PC-9 (cell line): Measurements from ENCODE around the gene PPL. TPM values are rescaled to one million over a fixed set of nuclear protein-coding genes. Genes with fewer than 3 reads are reported as not detected.

Experiments used
- BruUV-seq: library from RNA; stranded (reverse); fragments of 400-500 nt; replicated peaks from 2 replicates; lab custom pipeline; 2021; lab: Mats Ljungman, UMichigan
- CTCF ChIA-PET: fragments of 300-600 bp; sonication (Branson Sonifier 250); formaldehyde crosslinking; loops from one replicate; lab custom pipeline; 2022; ENCODE audit warnings: antibody characterized with exemption; lab: Charles Lee
- POLR2A ChIA-PET: fragments of 300-600 bp; sonication (Branson Sonifier 250); formaldehyde crosslinking; loops from one replicate; lab custom pipeline; 2022; ENCODE audit warnings: antibody characterized with exemption; ENCODE audit not compliant: unreplicated experiment; lab: Charles Lee
- DNase-seq, 2 experiments: peaks; one replicate each; pipeline versions ENCODE4 v3.0.0 to v3.0.0-alpha.2; 2015 to 2022; ENCODE audit warnings: mixed read lengths in 1 of 2
- H2AFZ ChIP-seq: fragments of 200-600 bp; sonication (generic); 2 replicates; pipeline ENCODE4 v1.8.1; 2017; ENCODE audit warnings: antibody characterized with exemption
- H3F3A ChIP-seq: fragments of 200-600 bp; sonication (generic); 2 replicates; pipeline ENCODE4 v1.8.1; 2017; ENCODE audit warnings: antibody characterized with exemption, mild to moderate bottlenecking, low read depth; ENCODE audit not compliant: insufficient read depth
- H3K27ac ChIP-seq: fragments of 200-600 bp; sonication (generic); 2 replicates; pipeline ENCODE4 v1.6.1; 2016; ENCODE audit warnings: mixed run types
- H3K27me3 ChIP-seq: fragments of 200-600 bp; sonication (generic); 2 replicates; pipeline ENCODE4 v1.6.1; 2016; ENCODE audit warnings: low read depth, mixed run types; ENCODE audit not compliant: insufficient read depth
- H3K36me3 ChIP-seq: fragments of 200-600 bp; sonication (generic); 2 replicates; pipeline ENCODE4 v1.6.1; 2016; ENCODE audit warnings: low read depth, mixed run types
- H3K4me1 ChIP-seq: fragments of 200-600 bp; sonication (generic); replicated peaks from 2 replicates; pipeline ENCODE4 v1.6.1; 2016; ENCODE audit warnings: mixed run types; ENCODE audit not compliant: insufficient read depth
- H3K4me2 ChIP-seq: fragments of 200-600 bp; sonication (generic); 2 replicates; pipeline ENCODE4 v1.6.1; 2017; ENCODE audit warnings: mixed run types
- H3K4me3 ChIP-seq: fragments of 200-600 bp; sonication (generic); 2 replicates; pipeline ENCODE4 v1.6.1; 2016; ENCODE audit warnings: mixed run types
- H3K79me2 ChIP-seq: fragments of 200-600 bp; sonication (generic); 2 replicates; pipeline ENCODE4 v1.6.1; 2017; ENCODE audit warnings: low read depth, mixed run types
- H3K9me2 ChIP-seq: fragments of 200-600 bp; sonication (generic); 2 replicates; pipeline ENCODE4 v1.8.1; 2017; ENCODE audit warnings: mild to moderate bottlenecking; ENCODE audit not compliant: insufficient read depth
- H3K9me3 ChIP-seq: fragments of 200-600 bp; sonication (generic); 2 replicates; pipeline ENCODE4 v1.8.1; 2016; ENCODE audit warnings: low read depth; ENCODE audit not compliant: insufficient read depth
- H4K20me1 ChIP-seq: fragments of 200-600 bp; sonication (generic); 2 replicates; pipeline ENCODE4 v1.8.1; 2017; ENCODE audit not compliant: insufficient read depth
- EZH2 ChIP-seq: fragments of 200-600 bp; sonication (generic); IDR thresholded peaks from 2 replicates; pipeline ENCODE4 v1.8.0; 2017; ENCODE audit warnings: antibody characterized with exemption, low read depth
- intact Hi-C: fragments of 100-400 bp; cut with micrococcal nuclease; formaldehyde crosslinking; loops from one replicate; pipeline ENCODE4 v1.10.0; 2022; ENCODE audit not compliant: unreplicated experiment
- total RNA-seq: library from RNA; stranded (reverse); gene quantifications from 2 replicates; pipeline ENCODE4 v1.2.3, GENCODE V29; 2021
- TF ChIP-seq, protein P1 (sequence below): fragments of 200-600 bp; sonication (generic); conservative IDR thresholded peaks from 2 replicates; pipeline ENCODE4 v1.6.1; 2017; ENCODE audit warnings: mixed run types, antibody characterized with exemption, mild to moderate bottlenecking, moderate library complexity

Gene PPL
- total RNA-seq, 1 experiment from 2014 or later = 187 TPM

DNA sequence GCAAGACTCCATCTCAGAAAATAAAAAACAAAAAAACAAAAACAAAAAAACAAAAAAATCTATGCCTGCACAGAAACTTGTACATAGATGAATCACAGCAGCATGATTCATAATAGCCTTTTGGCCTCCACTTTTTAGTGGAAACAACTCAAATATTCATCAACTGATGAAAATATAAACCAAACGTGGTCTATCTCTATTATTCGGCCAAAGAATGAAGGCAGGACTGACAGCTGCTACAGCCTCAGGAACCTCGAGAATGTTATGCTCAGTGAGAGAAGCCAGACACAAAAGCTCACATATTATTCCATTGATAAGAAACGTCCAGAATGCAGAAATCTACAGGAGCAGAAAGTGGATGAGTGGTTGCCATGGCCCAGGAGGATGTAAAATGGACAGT is 19.8 kb downstream of the PPL start:
- H3K4me2 ChIP-seq = peak overlapping the region; percentile 75
- no peaks in the 10 kb centered on the region for H3K9me2 ChIP-seq
- no peaks in the 10 kb centered on the region for H3K9me3 ChIP-seq
- ChIA-PET CTCF (no interaction called here), POLR2A (no interaction called here)
- H4K20me1 ChIP-seq = no peaks in the 10 kb centered on the region
- no peaks in the 10 kb centered on the region; the same call in 1 of the 2 replicates for H3K36me3 ChIP-seq
- H3K4me1 ChIP-seq = peaks cover 76% of the 10 kb centered on the region
- peaks cover 55% of the 10 kb centered on the region for H3K79me2 ChIP-seq
- H3K27me3 ChIP-seq = no peaks in the 10 kb centered on the region
- intact Hi-C loops = loop anchor here (5.0 kb wide), 1 partner anchor 40 kb away; the partner anchor contains the start of gene SEC14L5
- BruUV-seq = no TSS peak
- H3F3A ChIP-seq = peaks cover 68% of the 10 kb centered on the region
- peak overlapping the region; percentile 89 for H3K27ac ChIP-seq
- TF ChIP-seq EZH2 = no peak
- TF ChIP-seq, protein P1, sequence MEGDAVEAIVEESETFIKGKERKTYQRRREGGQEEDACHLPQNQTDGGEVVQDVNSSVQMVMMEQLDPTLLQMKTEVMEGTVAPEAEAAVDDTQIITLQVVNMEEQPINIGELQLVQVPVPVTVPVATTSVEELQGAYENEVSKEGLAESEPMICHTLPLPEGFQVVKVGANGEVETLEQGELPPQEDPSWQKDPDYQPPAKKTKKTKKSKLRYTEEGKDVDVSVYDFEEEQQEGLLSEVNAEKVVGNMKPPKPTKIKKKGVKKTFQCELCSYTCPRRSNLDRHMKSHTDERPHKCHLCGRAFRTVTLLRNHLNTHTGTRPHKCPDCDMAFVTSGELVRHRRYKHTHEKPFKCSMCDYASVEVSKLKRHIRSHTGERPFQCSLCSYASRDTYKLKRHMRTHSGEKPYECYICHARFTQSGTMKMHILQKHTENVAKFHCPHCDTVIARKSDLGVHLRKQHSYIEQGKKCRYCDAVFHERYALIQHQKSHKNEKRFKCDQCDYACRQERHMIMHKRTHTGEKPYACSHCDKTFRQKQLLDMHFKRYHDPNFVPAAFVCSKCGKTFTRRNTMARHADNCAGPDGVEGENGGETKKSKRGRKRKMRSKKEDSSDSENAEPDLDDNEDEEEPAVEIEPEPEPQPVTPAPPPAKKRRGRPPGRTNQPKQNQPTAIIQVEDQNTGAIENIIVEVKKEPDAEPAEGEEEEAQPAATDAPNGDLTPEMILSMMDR = no peak
- DNase-seq = peak in 1 of 2 experiments; percentile 52
- 0 out of 2 replicates have a peak overlapping the region, but pooled peaks have one; percentile 4 for H3K4me3 ChIP-seq
- no peak overlapping the region for H2AFZ ChIP-seq

DNA sequence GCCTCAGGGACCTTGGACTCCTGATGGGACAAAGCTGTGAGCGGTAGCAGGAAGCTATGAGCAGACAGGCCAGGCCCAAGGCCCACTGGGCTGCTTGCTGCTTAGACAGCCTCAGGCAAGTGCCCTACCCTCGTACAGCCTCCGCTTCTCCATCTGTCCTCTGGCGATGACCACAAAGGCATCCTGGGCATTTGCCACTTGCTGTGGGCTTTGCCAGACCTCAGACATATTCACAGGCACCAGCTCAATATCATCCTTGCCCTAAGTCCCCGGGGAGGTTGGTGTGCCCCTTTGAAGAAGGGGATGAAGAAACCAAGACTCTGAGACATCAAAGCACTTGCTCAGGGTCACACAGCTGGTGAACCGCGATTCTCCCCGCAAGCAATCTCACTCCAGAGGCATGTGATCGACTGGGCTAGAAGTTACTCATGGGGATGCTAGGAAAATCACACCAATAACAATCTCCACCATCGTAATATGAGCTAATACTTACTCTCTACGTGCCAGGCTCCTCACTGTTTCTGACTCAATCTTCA is 21.7 kb downstream of the PPL start:
- ChIA-PET CTCF (no interaction called here), POLR2A (interaction anchor here (0.6 kb wide), 1 partner anchor 19 kb away, joined by 3 read pairs; no protein-coding TSS in a partner anchor)
- DNase-seq = peak; percentile 76 to 95
- TF ChIP-seq, protein P1 = no peak
- TF ChIP-seq EZH2 = no peak
- Histone ChIP-seq H4K20me1 (no peaks in the 10 kb centered on the region), H3K9me3 (no peaks in the 10 kb centered on the region), H3F3A (peaks cover 77% of the 10 kb centered on the region), H3K36me3 (peaks cover 4% of the 10 kb centered on the region; the same call in 1 of the 2 replicates), H3K4me3 (no peak overlapping the region), H2AFZ (no peak overlapping the region), H3K4me2 (peak overlapping the region; percentile 67), H3K4me1 (peaks cover 76% of the 10 kb centered on the region), H3K27ac (peak overlapping the region; percentile 89), H3K27me3 (no peaks in the 10 kb centered on the region), H3K9me2 (no peaks in the 10 kb centered on the region), H3K79me2 (peaks cover 54% of the 10 kb centered on the region)
- no TSS peak for BruUV-seq
- intact Hi-C loops = loop anchor here (1.0 to 5.0 kb wide), 2 partner anchors 20 to 42 kb away; partner anchors contain the start of gene SEC14L5

DNA sequence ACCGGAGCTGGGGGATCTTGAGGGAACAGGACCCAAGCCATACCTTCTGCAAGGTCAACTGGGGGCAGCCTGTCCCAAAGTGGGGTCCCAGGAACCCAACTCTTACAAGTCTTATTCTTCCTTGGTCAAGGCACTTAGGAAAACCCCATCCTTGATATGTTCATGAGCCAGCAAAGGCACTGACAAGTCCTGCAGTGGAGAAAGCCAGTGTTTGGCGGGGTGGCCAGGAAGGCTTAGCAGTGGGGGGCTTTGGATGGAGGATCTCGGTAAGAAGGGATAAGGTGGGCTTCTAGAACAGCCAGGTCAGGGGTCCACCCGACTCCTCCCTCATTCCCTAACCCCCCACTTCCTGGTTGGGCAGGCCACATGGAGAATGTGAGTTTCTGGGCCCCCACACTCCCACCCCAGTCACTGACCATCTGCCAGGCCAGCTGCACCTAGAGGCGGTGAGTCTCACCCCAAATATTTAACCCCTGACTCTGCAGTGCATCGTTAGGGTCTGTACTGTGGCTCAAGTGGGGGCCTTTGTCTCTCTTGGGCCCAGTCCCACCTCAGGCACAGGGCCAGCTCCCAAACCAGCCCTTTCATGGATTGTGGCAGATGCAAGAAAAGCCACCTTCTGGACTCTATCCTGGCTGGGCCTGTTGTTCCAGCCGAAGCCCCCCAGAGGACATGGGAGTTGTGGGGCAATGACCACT is 22.3 kb downstream of the PPL start:
- peaks cover 56% of the 10 kb centered on the region for H3K79me2 ChIP-seq

More for the DNA sequence above, 22.3 kb downstream of the PPL start:
- H2AFZ ChIP-seq = no peak overlapping the region
- peaks cover 73% of the 10 kb centered on the region for H3F3A ChIP-seq
- POLR2A ChIA-PET = interaction anchor here (0.6 kb wide), 1 partner anchor 19 kb away, joined by 3 read pairs; no protein-coding TSS in a partner anchor
- H3K27ac ChIP-seq = peak overlapping the region; percentile 89
- H4K20me1 ChIP-seq = no peaks in the 10 kb centered on the region
- H3K9me3 ChIP-seq = no peaks in the 10 kb centered on the region
- H3K36me3 ChIP-seq = peaks cover 10% of the 10 kb centered on the region; the same call in 1 of the 2 replicates
- no peak overlapping the region for H3K4me3 ChIP-seq
- H3K27me3 ChIP-seq = no peaks in the 10 kb centered on the region
- CTCF ChIA-PET = no interaction called here
- no peak for DNase-seq
- H3K4me1 ChIP-seq = peaks cover 72% of the 10 kb centered on the region
- peak overlapping the region; percentile 35 for H3K4me2 ChIP-seq
- no TSS peak for BruUV-seq
- TF ChIP-seq EZH2 = no peak
- TF ChIP-seq, protein P1 = no peak
- intact Hi-C loops = loop anchor here (1.0 to 5.0 kb wide), 2 partner anchors 21 to 43 kb away; partner anchors contain the start of gene SEC14L5
- no peaks in the 10 kb centered on the region for H3K9me2 ChIP-seq
